GM12878 (cell line): ENCODE measurements around the gene ANK3. TPM values are rescaled to one million over a fixed set of nuclear protein-coding genes. Genes with fewer than 3 reads are reported as not detected.

Experiments
- ATAC-seq: fragments of 200-7000 bp; cut with Tn5 transposase; 3 replicates; pipeline ENCODE4 v1.9.1; 2020; ENCODE audit warnings: mild to moderate bottlenecking, moderate library complexity
- BruUV-seq: library from RNA; stranded (reverse); fragments of 400-500 nt; replicated peaks from 2 replicates; lab custom pipeline; 2021; lab: Mats Ljungman, UMichigan
- CTCF ChIA-PET: fragments of 300-600 bp; sonication (Branson Sonifier 250); formaldehyde crosslinking; extraction: SDS; loops from one replicate; lab custom pipeline; 2021; ENCODE audit warnings: inconsistent platforms; lab: Yijun Ruan, JAX
- POLR2A ChIA-PET: fragments of 350-600 bp; formaldehyde crosslinking; extraction: SDS; loops from one replicate; lab custom pipeline; 2021; ENCODE audit warnings: inconsistent platforms; lab: Charles Lee
- RAD21 ChIA-PET: fragments of 300-600 bp; sonication (Branson Sonifier 250); formaldehyde crosslinking; loops from one replicate; lab custom pipeline; 2023; ENCODE audit warnings: antibody characterized with exemption; ENCODE audit not compliant: unreplicated experiment; lab: Charles Lee
- SMC1A ChIA-PET: fragments of 300-600 bp; sonication (Branson Sonifier 250); formaldehyde crosslinking; loops from one replicate; lab custom pipeline; 2023; ENCODE audit not compliant: unreplicated experiment, uncharacterized antibody; lab: Charles Lee
- DNase-seq: peaks from one replicate; pipeline ENCODE4 v3.0.0-alpha.2; 2011; ENCODE audit warnings: low read depth, low spot score
- FAIRE-seq: peaks from 3 replicates; lab custom pipeline; 2011; peaks lifted over from hg19 to GRCh38; lab: Jason Lieb, UNC
- H2AFZ ChIP-seq: 2 replicates; pipeline ENCODE4 v1.6.0; 2011; ENCODE audit warnings: low read depth, low read length, control low read depth; ENCODE audit not compliant: control insufficient read depth
- H3K27ac ChIP-seq: 2 replicates; pipeline ENCODE4 v1.5.1; 2011; ENCODE audit warnings: control low read depth; ENCODE audit not compliant: control insufficient read depth, insufficient read depth
- H3K27me3 ChIP-seq, 2 experiments: replicated peaks in 1 of 2; 2 replicates each; pipeline versions ENCODE4 v1.6.0 to v1.6.1; 2011; ENCODE audit warnings: low read length in 1 of 2; ENCODE audit not compliant: control insufficient read depth in 2 of 2, insufficient read depth in 2 of 2
- H3K36me3 ChIP-seq, 2 experiments: 2 replicates each; pipeline ENCODE4 v1.5.1; 2011; ENCODE audit warnings: low read length in 1 of 2; ENCODE audit not compliant: control insufficient read depth in 2 of 2, insufficient read depth in 2 of 2
- H3K4me1 ChIP-seq: 2 replicates; pipeline ENCODE4 v1.6.1; 2011; ENCODE audit warnings: mild to moderate bottlenecking, low read length, moderate library complexity, mixed read lengths; ENCODE audit not compliant: control insufficient read depth, insufficient read depth
- H3K4me2 ChIP-seq: 2 replicates; pipeline ENCODE4 v1.6.0; 2011; ENCODE audit warnings: control low read depth; ENCODE audit not compliant: control insufficient read depth, insufficient read depth
- H3K4me3 ChIP-seq: fragments of 200-600 bp; sonication (generic); 2 replicates; pipeline ENCODE4 v1.5.1; 2016
- H3K79me2 ChIP-seq: 2 replicates; pipeline ENCODE4 v1.6.0; 2011; ENCODE audit warnings: low read length; ENCODE audit not compliant: control insufficient read depth, insufficient read depth
- H3K9ac ChIP-seq: 2 replicates; pipeline ENCODE4 v1.8.0; 2011; ENCODE audit warnings: low read length, control low read depth, mixed read lengths; ENCODE audit not compliant: control insufficient read depth, insufficient read depth
- H3K9me3 ChIP-seq: replicated peaks from 3 replicates; pipeline ENCODE4 v1.5.1; 2011; ENCODE audit warnings: mild to moderate bottlenecking, low read length; ENCODE audit not compliant: control insufficient read depth, insufficient read depth
- H4K20me1 ChIP-seq: 2 replicates; pipeline ENCODE4 v1.6.0; 2011; ENCODE audit not compliant: control insufficient read depth, insufficient read depth
- BCLAF1 ChIP-seq: fragments of 450-650 bp; IDR thresholded peaks from 2 replicates; pipeline ENCODE4 v1.6.1; 2017; ENCODE audit warnings: antibody characterized with exemption, mild to moderate bottlenecking, moderate library complexity
- CBX3 ChIP-seq: fragments of 200-600 bp; sonication (generic); IDR thresholded peaks from 2 replicates; pipeline ENCODE4 v1.6.1; 2016; ENCODE audit warnings: low read depth, borderline replicate concordance
- JUND ChIP-seq: IDR thresholded peaks from 2 replicates; pipeline ENCODE4 v1.6.1; 2012; ENCODE audit warnings: low read depth, mild to moderate bottlenecking, low read length, improper control_type of control experiment, moderate library complexity
- MEF2A ChIP-seq: IDR thresholded peaks from 2 replicates; pipeline ENCODE4 v1.6.1; 2011; ENCODE audit warnings: low read depth, mild to moderate bottlenecking, low read length, moderate library complexity; ENCODE audit not compliant: insufficient read depth
- PAX8 ChIP-seq: fragments of 450-650 bp; IDR thresholded peaks from 2 replicates; pipeline ENCODE4 v1.6.1; 2017; ENCODE audit warnings: mild to moderate bottlenecking, moderate library complexity
- TCF3 ChIP-seq: IDR thresholded peaks from 2 replicates; pipeline ENCODE4 v1.6.1; 2012; ENCODE audit warnings: low read depth, mild to moderate bottlenecking, low read length, borderline replicate concordance; ENCODE audit not compliant: insufficient read depth
- WGBS: methylation state at CpG from one replicate; pipeline ENCODE4 v1.1.6; 2016; ENCODE audit warnings: low lambda C conversion rate; ENCODE audit not compliant: insufficient replicate concordance, insufficient coverage; ENCODE audit errors: missing lambda C conversion rate; 5-methylcytosine and 5-hydroxymethylcytosine counted together
- in situ Hi-C: fragments of 300-500 bp; cut with MboI; formaldehyde crosslinking; loops from 9 replicates; pipeline ENCODE4 v1.14.3; 2018; ENCODE audit warnings: mixed read lengths
- intact Hi-C: fragments of 100-400 bp; cut with micrococcal nuclease; formaldehyde crosslinking; loops from one replicate; pipeline ENCODE4 v1.14.2; 2022; ENCODE audit not compliant: unreplicated experiment
- polyA plus RNA-seq, 11 experiments: library from polyadenylated mRNA; depleted of rRNA in 4 of 11; unstranded in 6 of 11; stranded (reverse) in 5 of 11; fragments of >200 nt; fragmentation: Nextera tagmentation in 4 of 11; fragmentation: Illumina TruSeq in 1 of 11; extraction: Ambion mirVana in 4 of 11; extraction: Trizol in 1 of 11; gene quantifications; 1 replicate in 1 of 11; 2 replicates in 10 of 11; pipeline versions ENCODE4 v1.2.1 to v1.2.3, GENCODE V29; 2011 to 2016; ENCODE audit warnings: inconsistent platforms in 2 of 11, missing spikeins in 2 of 11, low read depth in 1 of 11
- total RNA-seq, 4 experiments: library from RNA; depleted of rRNA in 3 of 4; stranded (reverse); fragments of >200 nt in 3 of 4; fragmentation: Illumina TruSeq in 1 of 4; extraction: Trizol in 1 of 4; gene quantifications; 2 replicates each; pipeline versions ENCODE4 v1.2.1 to v1.2.3, GENCODE V29; 2013 to 2021
- TF ChIP-seq, protein P1 (sequence below): fragments of 450-650 bp; IDR thresholded peaks from 2 replicates; pipeline ENCODE4 v1.6.1; 2016; ENCODE audit warnings: mild to moderate bottlenecking, moderate library complexity, borderline replicate concordance

Gene ANK3
- total and polyA plus RNA-seq, 10 of the 15 experiments (the other 5 are each of a cell fraction or from before 2014, with no cell fraction given): 0.06 to 0.82 (median 0.20) TPM; not detected in 2

- ChIA-PET CTCF (interaction anchor here (0.9 to 4.0 kb wide), 6 partner anchors 23 to 224 kb away, joined by 3 to 22 read pairs (median 3); no protein-coding TSS in a partner anchor), RAD21 (interaction anchor here (1.3 to 1.4 kb wide), 2 partner anchors 75 to 93 kb away, joined by 3 read pairs; no protein-coding TSS in a partner anchor), POLR2A (no interaction called here), SMC1A (interaction anchor here (1.2 to 5.4 kb wide), 6 partner anchors 10 to 224 kb away, joined by 4 to 40 read pairs (median 8); no protein-coding TSS in a partner anchor)
- Histone ChIP-seq H3K4me3 (no peak overlapping the region), H3K4me1 (no peaks in the 10 kb centered on the region), H3K9ac (no peak overlapping the region), H3K79me2 (no peaks in the 10 kb centered on the region), H3K27ac (no peak overlapping the region), H4K20me1 (no peaks in the 10 kb centered on the region), H3K4me2 (no peak overlapping the region), H3K36me3 (no peaks in the 10 kb centered on the region), H2AFZ (no peak overlapping the region), H3K9me3 (no peaks in the 10 kb centered on the region), H3K27me3 (no peaks in the 10 kb centered on the region)
- BruUV-seq: no TSS peak
- in situ Hi-C loops (no loop called here), intact Hi-C loops (no loop called here)
- FAIRE-seq: no peak
- no peak for TF ChIP-seq PAX8
- no peak for TF ChIP-seq CBX3
- TF ChIP-seq JUND: no peak
- no peak for ATAC-seq
- WGBS: 63% methylated on average over 3 of the region's 3 CpGs
- no peak for DNase-seq
Measured at GRCh38 chr10:60428387-60428737, 38.7 kb upstream of the ANK3 start.

- ATAC-seq (no peak), FAIRE-seq (no peak), DNase-seq (no peak)
- Histone ChIP-seq H3K9ac (no peak overlapping the region), H3K4me1 (no peaks in the 10 kb centered on the region), H3K36me3 (no peaks in the 10 kb centered on the region), H3K9me3 (no peaks in the 10 kb centered on the region), H3K4me3 (no peak overlapping the region), H3K27ac (no peak overlapping the region), H4K20me1 (no peaks in the 10 kb centered on the region), H3K27me3 (no peaks in the 10 kb centered on the region), H2AFZ (no peak overlapping the region), H3K79me2 (no peaks in the 10 kb centered on the region), H3K4me2 (no peak overlapping the region)
- WGBS: 31% methylated on average over 3 of the region's 3 CpGs
- ChIA-PET SMC1A (interaction anchor here (0.7 to 5.4 kb wide), 6 partner anchors 36 to 1069 kb away, joined by 3 to 40 read pairs (median 8); no protein-coding TSS in a partner anchor), CTCF (interaction anchor here (0.5 to 4.0 kb wide), 7 partner anchors 22 to 224 kb away, joined by 3 to 22 read pairs (median 3); no protein-coding TSS in a partner anchor), RAD21 (interaction anchor here (1.3 to 1.4 kb wide), 3 partner anchors 75 to 189 kb away, joined by 3 read pairs; no protein-coding TSS in a partner anchor), POLR2A (no interaction called here)
- in situ Hi-C loops: no loop called here
- intact Hi-C loops: no loop called here
- no TSS peak for BruUV-seq
- TF ChIP-seq MEF2A (no peak), BCLAF1 (no peak), TCF3 (no peak)
- TF ChIP-seq, protein P1, sequence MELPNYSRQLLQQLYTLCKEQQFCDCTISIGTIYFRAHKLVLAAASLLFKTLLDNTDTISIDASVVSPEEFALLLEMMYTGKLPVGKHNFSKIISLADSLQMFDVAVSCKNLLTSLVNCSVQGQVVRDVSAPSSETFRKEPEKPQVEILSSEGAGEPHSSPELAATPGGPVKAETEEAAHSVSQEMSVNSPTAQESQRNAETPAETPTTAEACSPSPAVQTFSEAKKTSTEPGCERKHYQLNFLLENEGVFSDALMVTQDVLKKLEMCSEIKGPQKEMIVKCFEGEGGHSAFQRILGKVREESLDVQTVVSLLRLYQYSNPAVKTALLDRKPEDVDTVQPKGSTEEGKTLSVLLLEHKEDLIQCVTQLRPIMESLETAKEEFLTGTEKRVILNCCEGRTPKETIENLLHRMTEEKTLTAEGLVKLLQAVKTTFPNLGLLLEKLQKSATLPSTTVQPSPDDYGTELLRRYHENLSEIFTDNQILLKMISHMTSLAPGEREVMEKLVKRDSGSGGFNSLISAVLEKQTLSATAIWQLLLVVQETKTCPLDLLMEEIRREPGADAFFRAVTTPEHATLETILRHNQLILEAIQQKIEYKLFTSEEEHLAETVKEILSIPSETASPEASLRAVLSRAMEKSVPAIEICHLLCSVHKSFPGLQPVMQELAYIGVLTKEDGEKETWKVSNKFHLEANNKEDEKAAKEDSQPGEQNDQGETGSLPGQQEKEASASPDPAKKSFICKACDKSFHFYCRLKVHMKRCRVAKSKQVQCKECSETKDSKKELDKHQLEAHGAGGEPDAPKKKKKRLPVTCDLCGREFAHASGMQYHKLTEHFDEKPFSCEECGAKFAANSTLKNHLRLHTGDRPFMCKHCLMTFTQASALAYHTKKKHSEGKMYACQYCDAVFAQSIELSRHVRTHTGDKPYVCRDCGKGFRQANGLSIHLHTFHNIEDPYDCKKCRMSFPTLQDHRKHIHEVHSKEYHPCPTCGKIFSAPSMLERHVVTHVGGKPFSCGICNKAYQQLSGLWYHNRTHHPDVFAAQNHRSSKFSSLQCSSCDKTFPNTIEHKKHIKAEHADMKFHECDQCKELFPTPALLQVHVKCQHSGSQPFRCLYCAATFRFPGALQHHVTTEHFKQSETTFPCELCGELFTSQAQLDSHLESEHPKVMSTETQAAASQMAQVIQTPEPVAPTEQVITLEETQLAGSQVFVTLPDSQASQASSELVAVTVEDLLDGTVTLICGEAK: no peak
Measured at GRCh38 chr10:60427709-60428386, 38.2 kb upstream of the ANK3 start.
